ENCODE results near the gene TAS2R60. TPM values are rescaled to one million over a fixed set of nuclear protein-coding genes. Genes with fewer than 3 reads are reported as not detected.
"Not testable (repeated sequence)": the region's sequence is repeated elsewhere in the genome, so short reads cannot be mapped to it uniquely, and the experiment has no call there.

TAS2R60 gene
- polyA plus RNA-seq, 3 donors: not detected

DNA sequence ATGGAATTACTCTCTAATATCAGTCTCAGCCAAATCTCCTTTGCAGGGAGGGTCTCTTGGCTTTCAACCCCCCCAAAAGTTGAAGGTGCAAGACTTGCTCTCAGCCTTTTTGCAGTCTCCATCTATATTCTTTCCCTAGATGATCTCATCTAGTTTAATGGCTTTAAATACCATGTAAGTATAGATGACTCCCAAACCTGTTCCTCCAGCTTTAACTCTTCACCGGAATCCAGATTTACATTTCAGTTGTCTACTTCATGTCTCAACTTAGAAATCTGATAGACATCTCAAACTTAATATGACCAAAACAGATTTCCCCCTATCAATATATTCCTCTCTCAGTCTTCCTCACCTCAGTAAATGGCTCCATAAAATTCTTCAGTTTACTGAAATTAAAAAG lies 24.5 kb downstream of the TAS2R60 start:
- DNase-seq (ENCODE audit: low read depth in 3 of 3, low spot score in 2 of 3): no peak

GRCh38 chr7:143472071-143472689 lies 28.9 kb downstream of the TAS2R60 start:
- not testable (repeated sequence) for DNase-seq (ENCODE audit: low read depth in 3 of 3, low spot score in 2 of 3)

DNA sequence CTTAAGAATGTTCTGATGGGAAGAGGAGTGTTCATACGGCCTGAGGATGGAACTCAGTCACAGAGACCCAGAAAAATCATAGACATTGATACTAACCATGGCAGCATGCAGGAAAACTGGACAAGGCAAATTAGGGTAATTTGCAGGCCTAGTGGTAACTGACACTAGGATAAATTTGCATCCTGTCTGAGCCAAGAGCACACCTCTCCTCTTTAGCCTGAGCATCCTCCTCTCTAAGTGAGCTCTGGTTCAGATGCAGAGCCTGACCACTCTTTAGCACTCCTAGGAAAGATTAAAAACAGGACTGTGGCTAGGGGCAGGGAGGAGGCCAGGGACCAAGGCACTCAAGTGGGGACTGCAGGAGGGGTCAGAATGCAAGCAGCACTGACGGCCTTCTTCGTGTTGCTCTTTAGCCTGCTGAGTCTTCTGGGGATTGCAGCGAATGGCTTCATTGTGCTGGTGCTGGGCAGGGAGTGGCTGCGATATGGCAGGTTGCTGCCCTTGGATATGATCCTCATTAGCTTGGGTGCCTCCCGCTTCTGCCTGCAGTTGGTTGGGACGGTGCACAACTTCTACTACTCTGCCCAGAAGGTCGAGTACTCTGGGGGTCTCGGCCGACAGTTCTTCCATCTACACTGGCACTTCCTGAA lies 34.4 kb downstream of the TAS2R60 start, which contains the start of gene TAS2R41:
Gene TAS2R41, plus strand, starts transcription at position 373 of the 650 bp plus-strand sequence. Its CDS starts 0 bp downstream, at position 373.
- no peak for DNase-seq (ENCODE audit: low read depth in 3 of 3, low spot score in 2 of 3)

DNA sequence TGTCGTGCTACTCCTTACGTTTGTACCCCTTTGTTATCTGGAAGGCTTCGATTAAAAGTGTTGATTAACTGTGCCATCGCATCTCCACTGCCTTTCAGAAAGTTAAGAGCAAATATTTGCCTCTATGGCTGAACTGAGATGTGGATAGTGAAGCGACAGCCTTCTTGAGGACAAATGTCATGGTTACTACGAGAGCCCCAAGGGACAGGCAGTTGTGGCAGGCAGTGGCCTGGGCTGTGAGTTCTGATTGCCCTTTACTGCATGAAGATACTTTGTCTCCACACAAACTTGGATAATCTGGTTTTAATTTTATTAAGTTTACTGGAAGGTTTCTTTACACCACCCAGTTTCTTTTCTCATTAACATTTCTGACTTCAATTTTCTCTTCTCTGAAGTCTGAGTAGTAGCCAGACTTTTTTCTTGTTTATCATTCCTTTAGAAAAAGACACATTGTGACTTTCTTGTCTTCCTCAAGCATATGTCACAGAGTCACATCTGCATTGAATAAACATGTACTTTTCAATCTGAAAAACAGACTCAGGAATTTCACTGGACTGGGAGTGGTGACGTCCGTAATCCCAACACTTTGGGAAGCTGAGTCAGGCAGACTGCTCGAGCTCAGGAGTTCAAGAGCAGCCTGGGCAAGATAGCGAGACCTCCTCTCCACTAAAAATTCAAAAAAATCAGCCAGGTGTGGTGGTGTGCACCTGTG lies 36.0 kb downstream of the TAS2R60 start:
- DNase-seq (ENCODE audit: low read depth in 3 of 3, low spot score in 2 of 3): no peak

DNA sequence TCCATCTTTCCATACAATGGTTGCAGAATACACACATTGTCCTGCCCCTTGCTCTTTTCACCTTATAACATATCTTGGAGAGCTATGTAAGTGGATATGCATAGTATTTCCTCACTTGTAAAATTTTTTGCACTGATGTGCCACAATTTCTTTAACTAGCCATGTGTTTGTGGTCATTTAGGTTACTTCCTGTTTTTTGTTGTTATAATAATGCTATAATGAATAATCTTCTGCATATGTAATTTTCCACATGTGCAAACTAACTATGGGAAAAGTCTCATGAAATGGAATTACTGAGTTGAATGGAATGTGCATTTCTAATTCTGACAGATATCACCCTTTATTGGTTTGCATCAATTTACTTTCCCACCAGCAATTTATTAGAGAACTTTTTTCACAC lies 37.2 kb downstream of the TAS2R60 start:
- DNase-seq (ENCODE audit: low read depth in 3 of 3, low spot score in 2 of 3): no peak

DNA sequence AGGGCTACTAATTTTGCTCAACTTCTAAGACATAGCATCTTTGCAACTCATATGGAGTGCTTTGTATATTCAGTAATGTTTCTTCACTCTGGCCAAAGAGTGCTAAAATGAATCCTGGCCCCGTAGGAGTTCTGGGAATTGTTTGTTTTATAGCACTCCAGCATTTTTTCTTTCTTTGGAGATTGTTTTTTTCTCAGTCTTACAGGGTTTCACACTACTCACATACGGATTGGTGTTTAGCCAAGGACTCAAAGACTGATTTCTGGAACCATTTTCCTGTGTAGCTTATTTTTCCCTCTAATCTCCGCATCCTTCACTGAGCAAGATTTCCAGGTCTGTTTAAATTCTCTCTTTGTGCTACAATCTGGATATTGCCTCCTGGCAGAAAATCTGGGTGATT lies 40.9 kb downstream of the TAS2R60 start:
- no peak for DNase-seq (ENCODE audit: low read depth in 3 of 3, low spot score in 2 of 3)

GRCh38 chr7:143485094-143485493 lies 41.8 kb downstream of the TAS2R60 start:
- no peak for DNase-seq (ENCODE audit: low read depth in 3 of 3, low spot score in 2 of 3)

DNA sequence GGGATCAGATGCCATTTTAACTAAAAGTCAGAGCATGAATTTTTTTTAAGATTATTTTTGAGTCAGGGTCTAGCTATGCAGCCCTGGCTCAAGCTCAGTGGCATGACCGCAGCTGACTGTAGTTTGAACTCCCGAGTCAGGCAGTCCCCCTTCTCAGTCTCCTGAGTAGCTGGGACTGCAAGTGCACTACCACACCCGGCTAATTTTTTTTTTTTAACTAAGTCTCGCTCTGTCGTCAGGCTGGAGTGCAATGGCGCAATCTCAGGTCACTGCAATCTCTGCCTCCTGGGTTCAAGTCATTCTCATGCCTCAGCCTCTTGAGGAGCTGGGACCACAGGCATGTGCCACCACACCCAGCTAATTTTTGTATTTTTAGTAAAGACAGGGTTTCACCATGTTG lies 42.2 kb downstream of the TAS2R60 start:
- no peak for DNase-seq (ENCODE audit: low read depth in 3 of 3, low spot score in 2 of 3)

- not testable (repeated sequence) for DNase-seq (ENCODE audit: low read depth in 3 of 3, low spot score in 2 of 3)
Observed at GRCh38 chr7:143486266-143486665, 43.0 kb downstream of the TAS2R60 start.

GRCh38 chr7:143487061-143487460 lies 43.8 kb downstream of the TAS2R60 start:
- DNase-seq (ENCODE audit: low read depth in 3 of 3, low spot score in 2 of 3): no peak

GRCh38 chr7:143487566-143487965 lies 44.3 kb downstream of the TAS2R60 start:
- no peak for DNase-seq (ENCODE audit: low read depth in 3 of 3, low spot score in 2 of 3)

DNA sequence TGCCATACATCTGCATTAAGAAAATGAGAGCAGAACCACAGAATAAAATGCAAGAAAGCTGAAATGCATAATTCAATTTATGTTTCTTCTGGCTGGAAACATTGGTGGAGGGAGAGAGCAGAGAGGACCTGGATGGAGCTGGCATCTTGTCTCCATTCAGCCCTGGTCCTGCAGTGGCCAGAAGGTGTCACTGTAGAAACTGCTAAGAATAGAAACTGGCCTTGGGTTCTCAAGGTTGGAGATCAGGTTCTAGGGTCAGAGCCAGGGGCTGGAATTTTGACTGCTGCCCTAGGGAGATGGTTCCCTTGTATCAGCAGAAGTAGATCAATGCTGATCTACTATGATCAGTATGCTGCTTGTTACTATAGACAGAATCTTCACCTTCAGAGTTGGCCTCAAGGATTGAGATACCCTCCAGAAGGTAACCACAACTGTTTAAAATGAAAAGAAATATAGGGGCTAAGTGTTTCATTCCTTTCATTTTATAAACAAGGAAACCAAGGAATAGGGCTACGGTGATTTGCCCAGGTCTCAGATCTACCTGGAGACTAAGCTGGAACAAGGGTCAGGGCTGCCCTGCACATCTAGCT lies 47.6 kb downstream of the TAS2R60 start:
- DNase-seq (ENCODE audit: low read depth in 3 of 3, low spot score in 2 of 3): no peak

GRCh38 chr7:143492043-143492471 lies 48.8 kb downstream of the TAS2R60 start:
- no peak for DNase-seq (ENCODE audit: low read depth in 3 of 3, low spot score in 2 of 3)

DNA sequence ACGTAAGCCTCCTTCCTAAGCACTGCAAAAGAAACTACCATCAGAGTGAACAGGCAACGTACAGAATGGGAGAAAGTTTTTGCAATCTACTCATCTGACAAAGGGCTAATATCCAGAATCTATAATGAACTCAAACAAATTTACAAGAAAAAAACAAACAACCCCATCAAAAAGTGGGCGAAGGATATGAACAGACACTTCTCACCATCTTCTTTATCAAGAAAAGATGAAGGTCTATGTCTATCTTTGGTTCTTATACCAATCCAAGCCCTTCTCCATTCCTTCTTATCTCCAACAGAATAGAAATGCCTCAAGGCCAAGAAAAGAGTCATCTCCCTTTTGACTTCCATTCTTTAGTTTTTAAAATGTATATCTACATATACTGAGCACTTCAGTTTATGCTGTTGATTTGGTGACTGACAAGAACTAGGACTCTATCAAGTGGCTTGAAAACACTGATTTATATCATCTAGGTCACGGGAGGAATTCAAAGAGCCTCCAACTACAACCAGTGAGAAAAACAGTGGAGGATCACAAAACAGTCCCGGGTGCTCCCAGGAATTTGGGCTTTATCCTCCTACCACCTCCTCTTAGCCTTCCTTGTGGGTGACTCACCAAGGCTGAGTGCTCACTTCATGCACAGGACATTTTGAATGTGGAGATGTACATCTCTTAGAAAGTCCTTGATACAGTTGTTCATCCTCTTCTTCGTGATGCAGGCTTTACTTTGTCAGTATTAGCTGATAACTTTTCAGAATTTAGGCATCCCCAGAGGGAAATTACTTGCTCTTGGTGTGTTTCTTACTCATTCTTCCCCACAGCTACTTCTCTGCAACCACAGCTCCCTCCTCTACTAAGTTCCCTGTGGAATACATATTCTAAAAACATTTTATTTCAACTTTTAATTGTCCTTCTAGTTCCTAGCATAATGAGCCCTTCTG lies 49.8 kb downstream of the TAS2R60 start:
- DNase-seq (ENCODE audit: low read depth in 3 of 3, low spot score in 2 of 3): no peak

DNA sequence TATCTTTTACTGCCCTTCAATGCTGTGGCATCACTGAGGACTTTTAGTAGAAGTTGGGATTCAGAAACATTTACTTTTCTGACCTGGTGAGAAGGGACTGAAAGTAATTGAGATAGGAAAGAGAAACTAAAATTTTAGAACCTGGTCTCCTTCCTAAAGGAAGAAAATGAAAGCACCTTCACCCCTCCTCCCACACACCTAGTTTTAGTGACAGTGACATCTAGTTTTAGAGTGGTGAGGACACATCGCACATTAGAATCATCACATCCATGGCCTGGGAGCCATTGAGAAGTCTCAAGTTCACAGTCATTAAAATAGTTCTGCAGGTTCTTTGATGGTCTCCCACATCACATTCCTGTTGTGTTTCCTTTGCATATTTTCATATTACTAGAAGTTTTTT lies 50.5 kb downstream of the TAS2R60 start:
- no peak for DNase-seq (ENCODE audit: low read depth in 3 of 3, low spot score in 2 of 3)

Other genes with a start within 250 kb of the TAS2R60 start
- not detected for gene TAS2R40, start 221.4 kb upstream of the TAS2R60 start, polyA plus RNA-seq (ENCODE audit: insufficient read length in 3 of 3)
- gene GSTK1, start 180.0 kb upstream of the TAS2R60 start, polyA plus RNA-seq (ENCODE audit: insufficient read length in 3 of 3): 100 to 1,000 TPM; 185 to 214 (median 196) TPM
- 10 to 100 TPM; 51.9 to 70.4 (median 64.3) TPM for gene TMEM139, start 158.5 kb upstream of the TAS2R60 start, polyA plus RNA-seq (ENCODE audit: insufficient read length in 3 of 3)
- 10 to 100 TPM; 46.9 to 47.8 (median 47.4) TPM for gene CASP2, start 155.1 kb upstream of the TAS2R60 start, polyA plus RNA-seq (ENCODE audit: insufficient read length in 3 of 3)
- gene CLCN1, start 127.3 kb upstream of the TAS2R60 start, polyA plus RNA-seq (ENCODE audit: insufficient read length in 3 of 3): under 1 TPM in 2 of 3 donors, not detected in 1; 0.08 to 0.10 TPM
- gene FAM131B, start 80.7 kb upstream of the TAS2R60 start, polyA plus RNA-seq (ENCODE audit: insufficient read length in 3 of 3): 1 to 10 TPM; 1.5 to 2.6 (median 2.6) TPM
- gene ZYX, start 62.1 kb upstream of the TAS2R60 start, polyA plus RNA-seq (ENCODE audit: insufficient read length in 3 of 3): 10 to 100 TPM; 57.8 to 66.2 (median 60.1) TPM
- gene EPHA1, start 34.6 kb upstream of the TAS2R60 start, polyA plus RNA-seq (ENCODE audit: insufficient read length in 3 of 3): 10 to 100 TPM; 15.7 to 19.1 (median 17.0) TPM
- gene TAS2R41, start 34.4 kb downstream of the TAS2R60 start, polyA plus RNA-seq (ENCODE audit: insufficient read length in 3 of 3): not detected
- gene CTAGE15, start 128.3 kb downstream of the TAS2R60 start, polyA plus RNA-seq (ENCODE audit: insufficient read length in 3 of 3): under 1 TPM in 2 of 3 donors, not detected in 1; 0.46 to 0.74 TPM
- gene TCAF2, start 177.5 kb downstream of the TAS2R60 start, polyA plus RNA-seq (ENCODE audit: insufficient read length in 3 of 3): 1 to 10 TPM; 2.5 to 3.0 (median 2.8) TPM